ENCODE data around the gene MED13L. TPM values are rescaled to one million over a fixed set of nuclear protein-coding genes. Genes with fewer than 3 reads are reported as not detected.

Gene MED13L
- polyA plus RNA-seq, 3 donors, result 69.5 to 83.0 (median 76.0) TPM

- DNase-seq (ENCODE audit: low read depth in 3 of 3, low spot score in 2 of 3), result no peak
Observed at GRCh38 chr12:116068371-116068770, 209.1 kb downstream of the MED13L start.

DNA sequence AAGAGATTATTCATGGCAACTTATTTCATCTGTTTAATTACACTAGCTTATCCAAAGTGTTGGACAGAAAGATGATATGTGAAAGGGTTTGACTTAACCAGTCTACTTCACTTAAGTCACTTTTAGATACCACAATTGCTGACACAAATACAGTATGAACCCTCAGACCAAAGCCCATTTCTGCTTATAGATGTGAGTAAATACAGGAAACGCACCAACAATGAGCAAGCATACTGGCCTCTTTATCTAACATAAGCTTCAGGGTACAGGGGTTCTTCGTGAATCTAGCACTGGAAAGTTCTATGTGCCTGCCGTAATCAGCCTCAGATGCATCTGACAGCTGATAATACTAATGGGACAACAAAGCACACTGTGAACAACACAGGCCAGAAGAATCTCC, 209.6 kb downstream of the MED13L start:
- no peak for DNase-seq (ENCODE audit: low read depth in 3 of 3, low spot score in 2 of 3)

DNA sequence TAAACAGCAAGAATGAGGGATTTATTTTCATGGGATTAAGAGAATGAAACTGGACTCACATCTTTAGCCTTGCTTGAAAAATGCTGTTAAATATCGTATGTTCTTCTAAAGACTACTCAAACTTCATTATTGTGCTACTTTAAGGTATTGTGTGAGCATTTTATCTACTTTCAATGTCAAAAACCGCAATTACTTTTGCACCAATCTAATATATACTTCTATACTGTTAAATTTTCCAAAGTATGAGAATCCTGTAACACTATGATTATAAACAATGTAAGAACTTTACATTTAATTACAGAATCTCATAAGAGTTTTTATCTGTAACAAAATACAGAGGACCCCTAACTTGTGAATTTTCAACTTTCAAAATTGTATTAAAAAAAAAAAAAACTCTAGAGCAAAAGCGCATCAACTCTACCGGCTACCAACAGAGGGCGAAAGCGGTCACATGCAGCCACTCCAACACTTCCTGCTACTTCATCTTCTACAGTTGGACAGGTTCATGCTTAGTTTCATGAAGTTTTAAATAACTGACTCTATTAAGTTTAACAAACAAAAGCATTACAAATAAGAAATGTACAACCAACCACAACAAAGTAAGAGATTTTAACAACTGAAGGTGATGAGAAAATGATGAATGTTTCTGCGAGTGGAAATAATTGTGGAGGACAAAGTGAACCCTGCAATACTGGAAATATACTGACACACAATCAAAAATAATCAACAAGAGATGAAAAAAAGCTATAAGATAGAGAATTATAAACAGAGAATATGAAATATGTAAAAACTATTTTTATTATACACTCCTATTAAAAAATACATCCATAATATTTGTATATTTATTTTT, 210.9 kb downstream of the MED13L start:
- no peak for DNase-seq (ENCODE audit: low read depth in 3 of 3, low spot score in 2 of 3)

- DNase-seq (ENCODE audit: low read depth in 3 of 3, low spot score in 2 of 3), result peak in 2 of 3 donors; percentile 20 to 23
Observed at GRCh38 chr12:116065606-116066005, 211.9 kb downstream of the MED13L start.

DNA sequence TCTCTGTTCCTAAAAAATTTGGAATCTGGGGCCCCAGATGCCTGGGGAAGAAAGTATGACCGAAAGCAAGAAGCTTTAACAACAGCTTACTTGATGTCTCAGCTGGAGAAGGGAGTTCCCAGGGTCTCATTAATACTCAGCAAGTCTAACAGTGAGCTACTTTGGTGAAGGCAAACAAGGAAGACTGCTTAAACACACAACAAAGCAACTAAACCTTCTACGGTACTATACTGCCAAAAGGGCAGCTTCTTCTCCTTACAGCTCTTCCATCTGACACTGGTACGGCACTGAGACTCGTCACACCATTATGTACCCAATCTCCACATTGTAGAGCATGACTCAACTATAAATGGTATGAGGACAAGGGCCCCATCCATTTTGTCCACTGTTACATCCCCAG, 213.0 kb downstream of the MED13L start:
- DNase-seq (ENCODE audit: low read depth in 3 of 3, low spot score in 2 of 3), result no peak

- DNase-seq (ENCODE audit: low read depth in 3 of 3, low spot score in 2 of 3), result no peak
Observed at GRCh38 chr12:116062698-116063097, 214.8 kb downstream of the MED13L start.

DNA sequence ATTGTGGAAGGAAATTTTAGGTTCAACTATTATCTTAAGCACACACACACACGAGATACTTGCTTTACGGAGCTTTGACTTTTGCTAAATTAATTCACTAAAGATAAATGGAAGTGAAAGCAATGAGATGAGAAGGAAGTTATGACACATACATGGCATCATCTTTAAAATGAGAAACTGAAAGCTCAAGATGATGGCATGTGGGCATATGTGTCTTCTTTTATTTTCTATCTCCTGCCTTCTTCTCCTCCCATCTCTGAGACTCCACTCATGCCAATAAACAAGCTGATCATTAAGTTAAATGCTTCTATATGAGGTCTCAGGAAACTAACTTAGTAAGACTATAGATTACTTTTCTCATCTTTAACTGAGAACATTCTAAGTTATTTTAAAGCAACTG, 216.7 kb downstream of the MED13L start:
- no peak for DNase-seq (ENCODE audit: low read depth in 3 of 3, low spot score in 2 of 3)

DNA sequence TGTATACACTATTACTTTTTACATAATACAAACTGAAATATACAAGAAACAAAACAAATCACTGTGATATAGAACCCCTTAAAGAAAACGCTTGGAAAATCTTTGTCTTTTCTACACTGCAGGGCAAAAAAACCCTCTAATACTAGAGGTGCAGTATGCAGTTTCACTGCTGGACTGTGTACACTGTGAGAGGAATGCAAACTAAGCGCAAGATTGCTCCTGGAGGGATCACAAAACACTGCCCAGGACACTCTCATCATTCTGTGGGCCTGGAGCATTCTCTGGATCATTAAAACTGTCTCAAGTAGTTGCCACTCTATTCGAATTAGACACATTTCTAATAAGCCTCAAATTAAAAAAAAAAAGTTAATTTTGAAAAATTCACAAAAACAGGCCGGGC, 217.6 kb downstream of the MED13L start:
- no peak for DNase-seq (ENCODE audit: low read depth in 3 of 3, low spot score in 2 of 3)

GRCh38 chr12:116058574-116058973, 218.9 kb downstream of the MED13L start:
- no peak for DNase-seq (ENCODE audit: low read depth in 3 of 3, low spot score in 2 of 3)

- DNase-seq (ENCODE audit: low read depth in 3 of 3, low spot score in 2 of 3), result no peak
Observed at GRCh38 chr12:116057356-116057755, 220.1 kb downstream of the MED13L start.

GRCh38 chr12:116055895-116056607, 221.4 kb downstream of the MED13L start:
- DNase-seq (ENCODE audit: low read depth in 3 of 3, low spot score in 2 of 3), result no peak

- no peak for DNase-seq (ENCODE audit: low read depth in 3 of 3, low spot score in 2 of 3)
Observed at GRCh38 chr12:116054280-116054679, 223.2 kb downstream of the MED13L start.

GRCh38 chr12:116053479-116054200, 223.9 kb downstream of the MED13L start:
- DNase-seq (ENCODE audit: low read depth in 3 of 3, low spot score in 2 of 3), result no peak

DNA sequence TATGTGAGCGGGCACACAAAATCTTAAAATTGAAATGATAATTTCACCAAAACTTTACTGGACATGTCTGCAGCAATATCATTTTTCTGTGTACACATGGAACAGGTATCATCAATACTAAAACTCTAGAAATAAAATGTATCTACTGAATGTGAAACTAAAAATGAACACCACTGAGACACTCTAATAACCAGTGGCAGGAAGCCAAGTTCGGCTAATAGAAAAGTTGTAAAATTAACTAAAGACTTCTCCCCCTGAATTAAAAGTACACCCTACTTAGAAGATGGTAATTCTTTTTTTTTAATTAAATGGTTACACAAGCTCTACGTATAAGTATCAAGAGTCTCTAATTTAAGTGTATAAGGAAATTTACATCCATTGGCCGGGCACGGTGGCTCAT, 227.2 kb downstream of the MED13L start:
- DNase-seq (ENCODE audit: low read depth in 3 of 3, low spot score in 2 of 3), result no peak

DNA sequence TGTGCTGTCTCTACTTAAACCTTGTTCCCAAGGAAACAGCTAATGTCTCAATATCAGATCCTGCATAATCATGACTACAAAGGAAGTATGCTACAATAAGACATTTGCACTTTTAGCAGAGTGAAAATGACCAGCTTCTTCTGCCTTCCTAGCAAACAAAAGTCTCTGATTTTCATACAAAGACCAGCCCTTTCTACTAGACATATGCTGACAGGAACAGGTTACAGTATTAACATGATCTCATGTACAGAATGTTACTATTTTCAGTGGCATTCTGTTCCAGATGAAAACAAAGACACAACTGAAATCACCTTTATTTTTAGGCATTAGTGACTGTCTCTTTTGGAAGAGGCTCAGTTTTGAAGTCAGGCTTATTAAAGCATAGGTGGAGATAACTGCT, 228.6 kb downstream of the MED13L start:
- DNase-seq (ENCODE audit: low read depth in 3 of 3, low spot score in 2 of 3), result no peak

DNA sequence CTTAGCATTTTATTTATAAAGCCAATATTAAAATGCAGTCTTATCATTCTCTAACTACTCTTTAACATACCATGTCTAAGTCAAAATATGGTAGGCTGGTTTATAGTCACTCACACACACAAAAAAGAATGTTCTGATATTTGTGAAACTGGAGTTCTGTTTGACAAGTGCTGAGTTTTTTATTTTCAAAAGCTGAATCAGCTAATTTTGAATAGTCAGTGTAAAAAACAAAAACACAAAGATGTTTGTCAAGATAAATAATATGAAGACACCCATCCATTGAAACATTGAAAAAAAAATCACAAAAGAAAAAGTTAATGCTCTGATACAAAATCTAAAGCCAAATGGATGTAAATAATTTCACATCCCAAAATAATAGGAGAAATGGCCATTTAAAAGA, 231.5 kb downstream of the MED13L start:
- no peak for DNase-seq (ENCODE audit: low read depth in 3 of 3, low spot score in 2 of 3)

DNA sequence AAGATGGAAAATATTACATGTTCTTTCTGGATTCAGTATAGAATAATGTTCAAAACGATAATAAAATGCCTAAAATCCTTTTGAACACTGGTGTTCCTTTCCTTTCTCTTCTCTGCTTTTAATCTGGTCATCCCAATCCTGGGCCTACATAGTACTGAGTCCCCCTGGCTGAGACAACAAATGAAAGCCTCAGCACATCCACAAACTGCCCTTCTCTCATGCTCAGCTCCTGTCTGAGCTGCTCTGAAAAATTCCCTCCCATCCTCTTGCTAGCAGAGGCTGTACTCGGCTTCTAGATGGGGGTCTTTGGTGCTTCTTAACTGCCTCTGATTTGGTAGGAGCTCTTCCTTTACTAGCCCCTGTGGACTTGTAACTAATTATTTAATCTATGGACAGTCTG, 232.3 kb downstream of the MED13L start:
- no peak for DNase-seq (ENCODE audit: low read depth in 3 of 3, low spot score in 2 of 3)

- no peak for DNase-seq (ENCODE audit: low read depth in 3 of 3, low spot score in 2 of 3)
Observed at GRCh38 chr12:116043659-116044535, 233.6 kb downstream of the MED13L start.

- no peak for DNase-seq (ENCODE audit: low read depth in 3 of 3, low spot score in 2 of 3)
Observed at GRCh38 chr12:116040402-116040801, 237.1 kb downstream of the MED13L start.

GRCh38 chr12:116039081-116039480, 238.4 kb downstream of the MED13L start:
- DNase-seq (ENCODE audit: low read depth in 3 of 3, low spot score in 2 of 3), result no peak
